GM12872 (cell line): ENCODE data around the gene KCNIP1.

Experiments used
- CTCF ChIP-seq: IDR thresholded peaks from 3 replicates; pipeline ENCODE4 v1.5.1; 2011; ENCODE audit warnings: low read depth, mild to moderate bottlenecking, low read length, moderate library complexity; ENCODE audit not compliant: insufficient read depth

Gene KCNIP1

GRCh38 chr5:170596482-170597044 lies 92.7 kb downstream of the KCNIP1 start:
- no peak for TF ChIP-seq CTCF

GRCh38 chr5:170597109-170597751 lies 93.4 kb downstream of the KCNIP1 start:
- no peak for TF ChIP-seq CTCF

- no peak for TF ChIP-seq CTCF
Measured at GRCh38 chr5:170597872-170598271, 94.1 kb downstream of the KCNIP1 start.

GRCh38 chr5:170599756-170600155 lies 95.9 kb downstream of the KCNIP1 start:
- no peak for TF ChIP-seq CTCF

- no peak for TF ChIP-seq CTCF
Measured at GRCh38 chr5:170601619-170602018, 97.8 kb downstream of the KCNIP1 start.

GRCh38 chr5:170603109-170603508 lies 99.3 kb downstream of the KCNIP1 start:
- no peak for TF ChIP-seq CTCF

- TF ChIP-seq CTCF, result peak; percentile 75
Measured at GRCh38 chr5:170603578-170604565, 100.1 kb downstream of the KCNIP1 start.
